K562 (cell line): ENCODE data around the gene APBA2. TPM values are rescaled to one million over a fixed set of nuclear protein-coding genes. Genes with fewer than 3 reads are reported as not detected.

Source experiments
- ATAC-seq: fragments of 200-7000 bp; cut with Tn5 transposase; 3 replicates; pipeline ENCODE4 v1.9.1; 2020; ENCODE audit warnings: moderate library complexity
- BruUV-seq: library from RNA; stranded (reverse); fragments of 400-500 nt; replicated peaks from 2 replicates; lab custom pipeline; 2021; lab: Mats Ljungman, UMichigan
- CTCF ChIA-PET: fragments of 300-600 bp; formaldehyde crosslinking; extraction: SDS; loops from one replicate; lab custom pipeline; 2021; ENCODE audit warnings: low intra/inter-chr PET ratio; lab: Yijun Ruan, JAX
- POLR2A ChIA-PET: fragments of 300-600, 350-650 bp; sonication (Branson Sonifier 250); formaldehyde crosslinking; extraction: SDS; loops from one replicate; lab custom pipeline; 2021; ENCODE audit warnings: antibody characterized with exemption, inconsistent platforms; lab: Yijun Ruan, JAX
- DNase-seq, 4 experiments: peaks; one replicate each; pipeline versions ENCODE4 v3.0.0 to v3.0.0-alpha.2; 2011 to 2018; ENCODE audit warnings: low spot score in 3 of 4, mixed read lengths in 3 of 4; ENCODE audit errors: extremely low read depth in 1 of 4
- FAIRE-seq: peaks from 2 replicates; lab custom pipeline; 2011; peaks lifted over from hg19 to GRCh38; lab: Jason Lieb, UNC
- H2AFZ ChIP-seq: 2 replicates; pipeline ENCODE4 v1.6.0; 2011; ENCODE audit warnings: low read depth, low read length, control low read depth, inconsistent platforms
- H3K27ac ChIP-seq: fragments of 200-600 bp; 3 replicates; pipeline ENCODE4 v1.8.0; 2011; ENCODE audit warnings: low read depth, mild to moderate bottlenecking, control low read depth, inconsistent platforms, low read length, moderate library complexity, mixed read lengths; ENCODE audit errors: extremely low read depth
- H3K27me3 ChIP-seq, 2 experiments: fragments of 300-600 bp in 1 of 2; 2 replicates in 1 of 2; 3 replicates in 1 of 2; pipeline versions ENCODE4 v1.6.0 to v1.8.0; 2011; ENCODE audit warnings: inconsistent platforms in 2 of 2, low read length in 2 of 2, mild to moderate bottlenecking in 1 of 2, mixed read lengths in 1 of 2, moderate library complexity in 1 of 2; ENCODE audit not compliant: control insufficient read depth in 2 of 2, insufficient read depth in 2 of 2
- H3K36me3 ChIP-seq: fragments of 300-600 bp; 3 replicates; pipeline ENCODE4 v1.8.0; 2011; ENCODE audit warnings: mild to moderate bottlenecking, low read length, inconsistent platforms; ENCODE audit not compliant: control insufficient read depth, insufficient read depth
- H3K4me1 ChIP-seq, 2 experiments: fragments of 200-600 bp in 1 of 2; replicated peaks in 1 of 2; 2 replicates in 1 of 2; 3 replicates in 1 of 2; pipeline versions ENCODE4 v1.5.1 to v1.8.0; 2011; ENCODE audit warnings: inconsistent platforms in 2 of 2, low read length in 2 of 2, mild to moderate bottlenecking in 1 of 2, mixed read lengths in 1 of 2, moderate library complexity in 1 of 2; ENCODE audit not compliant: control insufficient read depth in 2 of 2, insufficient read depth in 2 of 2
- H3K4me2 ChIP-seq: 2 replicates; pipeline ENCODE4 v1.6.1; 2011; ENCODE audit warnings: low read length, control low read depth, inconsistent platforms, mixed read lengths; ENCODE audit not compliant: insufficient read depth
- H3K4me3 ChIP-seq: fragments of 200-600 bp; sonication (generic), shearing (Covaris generic); 2 replicates; pipeline ENCODE4 v1.5.1; 2016; ENCODE audit warnings: control low read depth, inconsistent platforms
- H3K79me2 ChIP-seq: fragments of 200-600 bp; 3 replicates; pipeline ENCODE4 v1.8.0; 2011; ENCODE audit warnings: low read length, inconsistent platforms; ENCODE audit not compliant: control insufficient read depth, insufficient read depth
- H3K9ac ChIP-seq, 2 experiments: 2 replicates each; pipeline versions ENCODE4 v1.6.0 to v1.6.1; 2011; ENCODE audit warnings: low read depth in 2 of 2, low read length in 2 of 2, control low read depth in 1 of 2, inconsistent platforms in 1 of 2, mild to moderate bottlenecking in 1 of 2, mixed read lengths in 1 of 2; ENCODE audit not compliant: insufficient read depth in 1 of 2
- H3K9me1 ChIP-seq: one replicate; pipeline ENCODE4 v1.6.0; 2011; ENCODE audit warnings: inconsistent platforms, mild to moderate bottlenecking, low read length, moderate library complexity; ENCODE audit not compliant: control insufficient read depth, insufficient read depth
- H3K9me3 ChIP-seq: replicated peaks from 2 replicates; pipeline ENCODE4 v1.5.1; 2011; ENCODE audit warnings: low read depth, low read length, inconsistent platforms; ENCODE audit not compliant: control insufficient read depth, insufficient read depth
- H4K20me1 ChIP-seq: replicated peaks from 2 replicates; pipeline ENCODE4 v1.6.1; 2011; ENCODE audit warnings: low read length, inconsistent platforms, mixed read lengths; ENCODE audit not compliant: control insufficient read depth, insufficient read depth
- DACH1 ChIP-seq: fragments of 450-650 bp; IDR thresholded peaks from 2 replicates; pipeline ENCODE4 v1.6.1; 2018; ENCODE audit not compliant: partially characterized antibody
- DDX20 ChIP-seq: fragments of 450-650 bp; IDR thresholded peaks from 2 replicates; pipeline ENCODE4 v1.6.1; 2016; ENCODE audit warnings: missing genetic modification characterization, low read depth, mild to moderate bottlenecking, missing compliant biosample characterization, moderate library complexity
- E2F3 ChIP-seq: fragments of 250-450 bp; sonication (Bioruptor Pico); IDR thresholded peaks from 2 replicates; pipeline ENCODE4 v1.4.0; 2020; ENCODE audit warnings: mild to moderate bottlenecking
- HDAC3 ChIP-seq: fragments of 450-650 bp; IDR thresholded peaks from 2 replicates; pipeline ENCODE4 v1.6.1; 2018; ENCODE audit warnings: borderline replicate concordance, mild to moderate bottlenecking, moderate library complexity; ENCODE audit not compliant: partially characterized antibody
- SRSF7 ChIP-seq: fragments of 200-400 bp; formaldehyde crosslinking; optimal IDR thresholded peaks from 2 replicates; pipeline ENCODE3; 2017; ENCODE audit warnings: mild to moderate bottlenecking, low read depth, low read length
- WGBS: fragments of 100-300 bp; shearing (Covaris generic); methylation state at CpG from one replicate; pipeline ENCODE4 v1.1.6; 2016; ENCODE audit warnings: low coverage, mixed read lengths; ENCODE audit not compliant: insufficient coverage; ENCODE audit errors: missing lambda C conversion rate; 5-methylcytosine and 5-hydroxymethylcytosine counted together
- in situ Hi-C: fragments of 300-500 bp; cut with MboI; formaldehyde crosslinking; loops from 4 replicates; pipeline ENCODE4 v1.15.0; 2018; ENCODE audit warnings: inconsistent platforms, mixed read lengths
- intact Hi-C: fragments of 100-400 bp; cut with micrococcal nuclease; formaldehyde crosslinking; loops from 2 replicates; pipeline ENCODE4 v1.14.2; 2022
- polyA plus RNA-seq, 8 experiments: library from polyadenylated mRNA; depleted of rRNA in 4 of 8; stranded (reverse) in 5 of 8; unstranded in 3 of 8; fragments of >200 nt; fragmentation: Nextera tagmentation in 2 of 8; fragmentation: Illumina TruSeq in 1 of 8; extraction: Ambion mirVana in 2 of 8; extraction: Trizol in 1 of 8; gene quantifications; 2 replicates each; pipeline versions ENCODE4 v1.2.1 to v1.2.3, GENCODE V29; 2011 to 2014; ENCODE audit warnings: inconsistent platforms in 1 of 8, missing spikeins in 1 of 8
- total RNA-seq, 7 experiments: library from RNA; depleted of rRNA in 6 of 7; stranded (reverse); fragments of >200 nt in 6 of 7; fragmentation: Illumina TruSeq in 2 of 7; extraction: Trizol in 2 of 7; gene quantifications; 2 replicates each; pipeline versions ENCODE4 v1.2.1 to v1.2.3, GENCODE V29; 2011 to 2021; ENCODE audit warnings: low replicate concordance in 1 of 7
- TF ChIP-seq, protein P1 (sequence below): fragments of 450-650 bp; IDR thresholded peaks from 2 replicates; pipeline ENCODE4 v1.6.1; 2017; ENCODE audit warnings: mild to moderate bottlenecking, moderate library complexity

The APBA2 gene
- total and polyA plus RNA-seq, 9 of the 15 experiments (the other 6 are each of a cell fraction or from before 2014, with no cell fraction given), result 0.24 to 40.9 (median 25.2) TPM

GRCh38 chr15:29143909-29144635, 258.3 kb downstream of the APBA2 start:
- 4% methylated on average over 10 of the region's 10 CpGs for WGBS
- FAIRE-seq (no peak), DNase-seq (no peak), ATAC-seq (no peak)
- Histone ChIP-seq H3K4me2 (no peak overlapping the region), H3K9ac (no peak overlapping the region), H3K27ac (no peak overlapping the region), H3K36me3 (no peaks in the 10 kb centered on the region), H3K9me1 (no peaks in the 10 kb centered on the region), H3K4me3 (no peak overlapping the region), H3K27me3 (peaks cover 37 to 46% of the 10 kb centered on the region in 2 experiments), H3K9me3 (no peaks in the 10 kb centered on the region), H4K20me1 (peaks cover 14% of the 10 kb centered on the region), H3K79me2 (no peaks in the 10 kb centered on the region), H3K4me1 (peaks cover 0 to 7% of the 10 kb centered on the region in 2 experiments; a peak in 2 of 5 replicates), H2AFZ (no peak overlapping the region)
- intact Hi-C loops, result no loop called here
- TF ChIP-seq DDX20, result no peak
- no peak for TF ChIP-seq DACH1
- no peak for TF ChIP-seq HDAC3
- TF ChIP-seq E2F3 (CRISPR knock-in tag), result no peak
- no peak for TF ChIP-seq SRSF7
- TF ChIP-seq, protein P1, sequence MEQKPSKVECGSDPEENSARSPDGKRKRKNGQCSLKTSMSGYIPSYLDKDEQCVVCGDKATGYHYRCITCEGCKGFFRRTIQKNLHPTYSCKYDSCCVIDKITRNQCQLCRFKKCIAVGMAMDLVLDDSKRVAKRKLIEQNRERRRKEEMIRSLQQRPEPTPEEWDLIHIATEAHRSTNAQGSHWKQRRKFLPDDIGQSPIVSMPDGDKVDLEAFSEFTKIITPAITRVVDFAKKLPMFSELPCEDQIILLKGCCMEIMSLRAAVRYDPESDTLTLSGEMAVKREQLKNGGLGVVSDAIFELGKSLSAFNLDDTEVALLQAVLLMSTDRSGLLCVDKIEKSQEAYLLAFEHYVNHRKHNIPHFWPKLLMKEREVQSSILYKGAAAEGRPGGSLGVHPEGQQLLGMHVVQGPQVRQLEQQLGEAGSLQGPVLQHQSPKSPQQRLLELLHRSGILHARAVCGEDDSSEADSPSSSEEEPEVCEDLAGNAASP, result no peak
- CTCF ChIA-PET, result no interaction called here
- BruUV-seq, result no TSS peak
- in situ Hi-C loops, result no loop called here
- POLR2A ChIA-PET, result no interaction called here
